Neural crest cell (in vitro differentiated cells): ENCODE measurements around the gene CCNL1. TPM values are rescaled to one million over a fixed set of nuclear protein-coding genes. Genes with fewer than 3 reads are reported as not detected.
A peak's percentile ranks its signal among the peaks of the same experiment; 100 is the strongest.

Experiments
- DNase-seq: peaks from one replicate; pipeline ENCODE4 v3.0.0; 2021; ENCODE audit warnings: low read depth, mixed read lengths, low spot score
- H3K27ac Mint-ChIP-seq: one replicate; pipeline ENCODE4 v1.8.0; 2021; ENCODE audit warnings: mild to moderate bottlenecking, mixed read lengths; ENCODE audit not compliant: unreplicated experiment
- H3K27me3 Mint-ChIP-seq: 2 replicates; pipeline ENCODE4 v1.8.0; 2021; ENCODE audit warnings: low read depth, mild to moderate bottlenecking, mixed read lengths
- H3K36me3 Mint-ChIP-seq: 2 replicates; pipeline ENCODE4 v1.8.0; 2021; ENCODE audit warnings: low read depth, mild to moderate bottlenecking, mixed read lengths
- H3K4me1 Mint-ChIP-seq: 2 replicates; pipeline ENCODE4 v1.8.0; 2021; ENCODE audit warnings: mixed read lengths
- H3K4me3 Mint-ChIP-seq: one replicate; pipeline ENCODE4 v1.8.0; 2021; ENCODE audit warnings: mild to moderate bottlenecking, mixed read lengths
- H3K9me3 Mint-ChIP-seq: 2 replicates; pipeline ENCODE4 v1.8.0; 2021; ENCODE audit warnings: mixed read lengths
- CTCF ChIP-seq: fragments of 200-600 bp; sonication (generic); conservative IDR thresholded peaks from 2 replicates; pipeline ENCODE4 v1.5.0; 2021; ENCODE audit warnings: antibody characterized with exemption, mild to moderate bottlenecking
- total RNA-seq: library from RNA; stranded (reverse); gene quantifications from 2 replicates; pipeline ENCODE4 v1.2.1, GENCODE V29; 2021

Gene CCNL1
- total RNA-seq, 1 donor from 2014 or later = 127 TPM

- no peak for DNase-seq
- TF ChIP-seq CTCF = no peak
- Mint-ChIP-seq H3K27me3 (no peaks in the 10 kb centered on the region), H3K9me3 (no peaks in the 10 kb centered on the region), H3K27ac (no peak overlapping the region), H3K4me1 (peaks cover 41% of the 10 kb centered on the region), H3K4me3 (no peak overlapping the region), H3K36me3 (peaks cover 40% of the 10 kb centered on the region)
Measured at GRCh38 chr3:157152930-157153329, 7.0 kb downstream of the CCNL1 start.

GRCh38 chr3:157152438-157152837 lies 7.5 kb downstream of the CCNL1 start:
- H3K36me3 Mint-ChIP-seq = peaks cover 36% of the 10 kb centered on the region
- H3K4me1 Mint-ChIP-seq = peaks cover 37% of the 10 kb centered on the region
- DNase-seq = no peak
- H3K4me3 Mint-ChIP-seq = no peak overlapping the region
- H3K27me3 Mint-ChIP-seq = no peaks in the 10 kb centered on the region
- no peaks in the 10 kb centered on the region for H3K9me3 Mint-ChIP-seq
- H3K27ac Mint-ChIP-seq = no peak overlapping the region
- TF ChIP-seq CTCF = no peak

GRCh38 chr3:157151627-157152026 lies 8.3 kb downstream of the CCNL1 start:
- Mint-ChIP-seq H3K9me3 (no peaks in the 10 kb centered on the region), H3K27ac (no peak overlapping the region), H3K4me1 (peaks cover 28% of the 10 kb centered on the region), H3K27me3 (no peaks in the 10 kb centered on the region), H3K36me3 (peaks cover 38% of the 10 kb centered on the region), H3K4me3 (peak overlapping the region; percentile 7)
- no peak for TF ChIP-seq CTCF
- DNase-seq = no peak

GRCh38 chr3:157151151-157151550 lies 8.8 kb downstream of the CCNL1 start:
- no peaks in the 10 kb centered on the region for H3K9me3 Mint-ChIP-seq
- peaks cover 39% of the 10 kb centered on the region for H3K36me3 Mint-ChIP-seq
- peaks cover 24% of the 10 kb centered on the region for H3K4me1 Mint-ChIP-seq
- TF ChIP-seq CTCF = no peak
- no peaks in the 10 kb centered on the region for H3K27me3 Mint-ChIP-seq
- H3K27ac Mint-ChIP-seq = no peak overlapping the region
- no peak for DNase-seq
- H3K4me3 Mint-ChIP-seq = no peak overlapping the region

GRCh38 chr3:157149136-157149696 lies 10.7 kb downstream of the CCNL1 start:
- Mint-ChIP-seq H3K4me3 (no peak overlapping the region), H3K36me3 (peaks cover 39% of the 10 kb centered on the region)
- DNase-seq = no peak

More at GRCh38 chr3:157149136-157149696, 10.7 kb downstream of the CCNL1 start:
- Mint-ChIP-seq H3K27me3 (no peaks in the 10 kb centered on the region), H3K4me1 (peaks cover 6% of the 10 kb centered on the region), H3K9me3 (no peaks in the 10 kb centered on the region), H3K27ac (no peak overlapping the region)
- TF ChIP-seq CTCF = no peak
